ENCODE results near the gene ABCF3.
A peak's percentile ranks its signal among the peaks of the same experiment; 100 is the strongest.

The ABCF3 gene

DNA sequence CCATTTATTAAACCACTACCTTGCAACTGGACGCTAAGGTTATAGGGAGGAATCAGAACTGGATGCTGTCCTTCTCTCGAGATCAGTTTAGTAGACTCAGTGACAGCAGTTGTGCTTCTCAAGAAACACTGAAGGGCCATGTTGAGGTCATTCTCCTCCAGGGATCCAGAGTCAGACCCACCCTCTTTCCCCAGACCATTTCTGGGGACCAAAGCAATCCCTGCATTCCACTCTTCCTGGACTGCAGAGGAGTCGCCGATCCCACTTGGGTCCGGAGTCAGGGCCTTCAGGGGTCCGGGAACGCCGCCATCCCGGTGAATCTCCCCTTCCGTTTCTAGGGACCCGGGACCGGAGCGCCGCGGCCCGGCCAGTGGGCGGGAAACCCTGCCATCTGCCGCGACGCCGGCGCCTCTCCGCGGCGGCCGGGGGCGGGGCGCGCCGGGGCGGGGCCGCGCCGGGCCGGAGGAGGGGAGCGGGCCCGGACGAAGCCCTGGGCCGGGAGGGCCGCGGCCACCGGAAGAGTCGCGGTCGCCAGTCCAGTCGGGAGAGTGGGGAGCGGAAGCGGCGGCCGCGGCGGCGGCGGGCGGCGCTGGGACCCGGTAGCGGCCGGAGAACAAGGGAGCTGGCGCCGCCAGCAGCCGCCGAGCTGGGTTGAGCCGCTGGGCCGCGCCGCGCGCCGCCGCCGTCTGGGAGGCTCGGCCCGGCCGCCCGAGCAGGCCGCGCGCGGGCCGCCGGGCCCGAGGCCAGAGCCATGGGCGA is 30.9 kb upstream of the ABCF3 start, which contains the start of gene DVL3 (continued):
- TF ChIP-seq ZBTB11 (tag by site-specific recombination; conservative IDR thresholded peaks at IDR 0.05; ENCODE audit: low read depth) (0 out of 2 replicates have a peak, but pooled peaks have one; percentile 33), MYNN (tag by site-specific recombination; IDR thresholded peaks at IDR 0.05; ENCODE audit: borderline replicate concordance) (no peak), ZBTB17 (tag by site-specific recombination; IDR thresholded peaks at IDR 0.05) (no peak), ZNF426 (tag by site-specific recombination; IDR thresholded peaks at IDR 0.05) (no peak), ZNF561 (tag by site-specific recombination; IDR thresholded peaks at IDR 0.05; ENCODE audit: borderline replicate concordance) (no peak), ZNF639 (tag by site-specific recombination; IDR thresholded peaks at IDR 0.05) (no peak), ZNF596 (tag by site-specific recombination; IDR thresholded peaks at IDR 0.05) (no peak), ZFP41 (tag by site-specific recombination; IDR thresholded peaks at IDR 0.05; ENCODE audit: borderline replicate concordance) (no peak), BCL11A (tag by site-specific recombination; IDR thresholded peaks at IDR 0.05; ENCODE audit: low read depth) (no peak)

GRCh38 chr3:184155644-184156521 is 30.1 kb upstream of the ABCF3 start:
- CTCF ChIA-PET, result interaction anchor here (0.6 to 1.6 kb wide), 4 partner anchors 10 to 271 kb away, joined by 3 read pairs; partner anchors contain the start of gene PARL
- peak overlapping the region; percentile 82 for H3K4me3 ChIP-seq (ENCODE audit: low read depth, low read length)
- peak overlapping the region; percentile 95 for H3K27ac ChIP-seq (ENCODE audit: extremely low read depth, low read depth, low read length)
- H3K9me3 ChIP-seq (ENCODE audit: control insufficient read depth, insufficient read depth, low read depth, low read length), result no peaks in the 10 kb centered on the region
- H3K36me3 ChIP-seq (ENCODE audit: control insufficient read depth in 2 of 2, insufficient read depth in 1 of 2, low read length in 2 of 2), result peaks cover 0 to 15% of the 10 kb centered on the region in 2 experiments; a peak in 2 of 3 replicates
- POLR2A ChIA-PET, result interaction anchor here (0.6 to 2.0 kb wide), 8 partner anchors 13 to 140 kb away, joined by 3 to 11 read pairs (median 6); partner anchors contain the start of genes ABCF3, AP2M1 and EIF2B5
- H3K4me1 ChIP-seq (ENCODE audit: control insufficient read depth, insufficient read depth, low read length), result no peaks in the 10 kb centered on the region
- no peak for TF ChIP-seq ZNF121 (tag by site-specific recombination; IDR thresholded peaks at IDR 0.05)
- TF ChIP-seq, protein P1, sequence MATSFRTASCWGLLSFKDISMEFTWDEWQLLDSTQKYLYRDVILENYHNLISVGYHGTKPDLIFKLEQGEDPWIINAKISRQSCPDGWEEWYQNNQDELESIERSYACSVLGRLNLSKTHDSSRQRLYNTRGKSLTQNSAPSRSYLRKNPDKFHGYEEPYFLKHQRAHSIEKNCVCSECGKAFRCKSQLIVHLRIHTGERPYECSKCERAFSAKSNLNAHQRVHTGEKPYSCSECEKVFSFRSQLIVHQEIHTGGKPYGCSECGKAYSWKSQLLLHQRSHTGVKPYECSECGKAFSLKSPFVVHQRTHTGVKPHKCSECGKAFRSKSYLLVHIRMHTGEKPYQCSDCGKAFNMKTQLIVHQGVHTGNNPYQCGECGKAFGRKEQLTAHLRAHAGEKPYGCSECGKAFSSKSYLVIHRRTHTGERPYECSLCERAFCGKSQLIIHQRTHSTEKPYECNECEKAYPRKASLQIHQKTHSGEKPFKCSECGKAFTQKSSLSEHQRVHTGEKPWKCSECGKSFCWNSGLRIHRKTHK (tag by site-specific recombination; IDR thresholded peaks at IDR 0.05), result no peak
- TF ChIP-seq, protein P2, sequence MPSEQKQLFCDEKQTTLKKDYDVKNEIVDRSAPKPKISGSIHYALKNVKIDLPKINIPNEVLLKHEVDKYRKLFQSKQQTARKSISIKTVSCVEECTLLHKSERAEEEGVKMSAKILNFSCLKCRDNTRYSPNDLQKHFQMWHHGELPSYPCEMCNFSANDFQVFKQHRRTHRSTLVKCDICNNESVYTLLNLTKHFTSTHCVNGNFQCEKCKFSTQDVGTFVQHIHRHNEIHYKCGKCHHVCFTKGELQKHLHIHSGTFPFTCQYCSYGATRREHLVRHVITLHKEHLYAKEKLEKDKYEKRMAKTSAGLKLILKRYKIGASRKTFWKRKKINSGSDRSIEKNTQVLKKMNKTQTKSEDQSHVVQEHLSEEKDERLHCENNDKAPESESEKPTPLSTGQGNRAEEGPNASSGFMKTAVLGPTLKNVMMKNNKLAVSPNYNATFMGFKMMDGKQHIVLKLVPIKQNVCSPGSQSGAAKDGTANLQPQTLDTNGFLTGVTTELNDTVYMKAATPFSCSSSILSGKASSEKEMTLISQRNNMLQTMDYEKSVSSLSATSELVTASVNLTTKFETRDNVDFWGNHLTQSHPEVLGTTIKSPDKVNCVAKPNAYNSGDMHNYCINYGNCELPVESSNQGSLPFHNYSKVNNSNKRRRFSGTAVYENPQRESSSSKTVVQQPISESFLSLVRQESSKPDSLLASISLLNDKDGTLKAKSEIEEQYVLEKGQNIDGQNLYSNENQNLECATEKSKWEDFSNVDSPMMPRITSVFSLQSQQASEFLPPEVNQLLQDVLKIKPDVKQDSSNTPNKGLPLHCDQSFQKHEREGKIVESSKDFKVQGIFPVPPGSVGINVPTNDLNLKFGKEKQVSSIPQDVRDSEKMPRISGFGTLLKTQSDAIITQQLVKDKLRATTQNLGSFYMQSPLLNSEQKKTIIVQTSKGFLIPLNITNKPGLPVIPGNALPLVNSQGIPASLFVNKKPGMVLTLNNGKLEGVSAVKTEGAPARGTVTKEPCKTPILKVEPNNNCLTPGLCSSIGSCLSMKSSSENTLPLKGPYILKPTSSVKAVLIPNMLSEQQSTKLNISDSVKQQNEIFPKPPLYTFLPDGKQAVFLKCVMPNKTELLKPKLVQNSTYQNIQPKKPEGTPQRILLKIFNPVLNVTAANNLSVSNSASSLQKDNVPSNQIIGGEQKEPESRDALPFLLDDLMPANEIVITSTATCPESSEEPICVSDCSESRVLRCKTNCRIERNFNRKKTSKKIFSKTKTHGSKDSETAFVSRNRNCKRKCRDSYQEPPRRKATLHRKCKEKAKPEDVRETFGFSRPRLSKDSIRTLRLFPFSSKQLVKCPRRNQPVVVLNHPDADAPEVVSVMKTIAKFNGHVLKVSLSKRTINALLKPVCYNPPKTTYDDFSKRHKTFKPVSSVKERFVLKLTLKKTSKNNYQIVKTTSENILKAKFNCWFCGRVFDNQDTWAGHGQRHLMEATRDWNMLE (tag by site-specific recombination; conservative IDR thresholded peaks at IDR 0.05; ENCODE audit: low read depth), result no peak
- no peak for TF ChIP-seq SP2 (tag by site-specific recombination; IDR thresholded peaks at IDR 0.05)
- TF ChIP-seq, protein P3, sequence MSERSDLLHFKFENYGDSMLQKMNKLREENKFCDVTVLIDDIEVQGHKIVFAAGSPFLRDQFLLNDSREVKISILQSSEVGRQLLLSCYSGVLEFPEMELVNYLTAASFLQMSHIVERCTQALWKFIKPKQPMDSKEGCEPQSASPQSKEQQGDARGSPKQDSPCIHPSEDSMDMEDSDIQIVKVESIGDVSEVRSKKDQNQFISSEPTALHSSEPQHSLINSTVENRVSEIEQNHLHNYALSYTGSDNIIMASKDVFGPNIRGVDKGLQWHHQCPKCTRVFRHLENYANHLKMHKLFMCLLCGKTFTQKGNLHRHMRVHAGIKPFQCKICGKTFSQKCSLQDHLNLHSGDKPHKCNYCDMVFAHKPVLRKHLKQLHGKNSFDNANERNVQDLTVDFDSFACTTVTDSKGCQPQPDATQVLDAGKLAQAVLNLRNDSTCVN (tag by site-specific recombination; optimal IDR thresholded peaks at IDR 0.05), result peak; percentile 55
- TF ChIP-seq, protein P4, sequence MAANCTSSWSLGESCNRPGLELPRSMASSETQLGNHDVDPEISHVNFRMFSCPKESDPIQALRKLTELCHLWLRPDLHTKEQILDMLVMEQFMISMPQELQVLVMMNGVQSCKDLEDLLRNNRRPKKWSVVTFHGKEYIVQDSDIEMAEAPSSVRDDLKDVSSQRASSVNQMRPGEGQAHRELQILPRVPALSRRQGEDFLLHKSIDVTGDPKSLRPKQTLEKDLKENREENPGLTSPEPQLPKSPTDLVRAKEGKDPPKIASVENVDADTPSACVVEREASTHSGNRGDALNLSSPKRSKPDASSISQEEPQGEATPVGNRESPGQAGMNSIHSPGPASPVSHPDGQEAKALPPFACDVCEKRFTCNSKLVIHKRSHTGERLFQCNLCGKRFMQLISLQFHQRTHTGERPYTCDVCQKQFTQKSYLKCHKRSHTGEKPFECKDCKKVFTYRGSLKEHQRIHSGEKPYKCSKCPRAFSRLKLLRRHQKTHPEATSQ (tag by site-specific recombination; IDR thresholded peaks at IDR 0.05), result no peak
- no peak; the same call in 1 of the 2 replicates for TF ChIP-seq ZNF660 (tag by site-specific recombination; IDR thresholded peaks at IDR 0.05)
- no peak for TF ChIP-seq ZNF530 (tag by site-specific recombination; IDR thresholded peaks at IDR 0.05; ENCODE audit: low read depth)
- TF ChIP-seq ZEB2 (tag by site-specific recombination; IDR thresholded peaks at IDR 0.05), result 0 out of 2 replicates have a peak, but pooled peaks have one; percentile 19
- no peak for TF ChIP-seq OSR2 (tag by site-specific recombination; IDR thresholded peaks at IDR 0.05)
